ENCODE results near the gene DNAJC5G.
"Not testable (repeated sequence)": the region's sequence is repeated elsewhere in the genome, so short reads cannot be mapped to it uniquely, and the experiment has no call there.

Gene DNAJC5G

GRCh38 chr2:27312152-27312551 is 36.9 kb downstream of the DNAJC5G start:
- DNase-seq, result no peak

DNA sequence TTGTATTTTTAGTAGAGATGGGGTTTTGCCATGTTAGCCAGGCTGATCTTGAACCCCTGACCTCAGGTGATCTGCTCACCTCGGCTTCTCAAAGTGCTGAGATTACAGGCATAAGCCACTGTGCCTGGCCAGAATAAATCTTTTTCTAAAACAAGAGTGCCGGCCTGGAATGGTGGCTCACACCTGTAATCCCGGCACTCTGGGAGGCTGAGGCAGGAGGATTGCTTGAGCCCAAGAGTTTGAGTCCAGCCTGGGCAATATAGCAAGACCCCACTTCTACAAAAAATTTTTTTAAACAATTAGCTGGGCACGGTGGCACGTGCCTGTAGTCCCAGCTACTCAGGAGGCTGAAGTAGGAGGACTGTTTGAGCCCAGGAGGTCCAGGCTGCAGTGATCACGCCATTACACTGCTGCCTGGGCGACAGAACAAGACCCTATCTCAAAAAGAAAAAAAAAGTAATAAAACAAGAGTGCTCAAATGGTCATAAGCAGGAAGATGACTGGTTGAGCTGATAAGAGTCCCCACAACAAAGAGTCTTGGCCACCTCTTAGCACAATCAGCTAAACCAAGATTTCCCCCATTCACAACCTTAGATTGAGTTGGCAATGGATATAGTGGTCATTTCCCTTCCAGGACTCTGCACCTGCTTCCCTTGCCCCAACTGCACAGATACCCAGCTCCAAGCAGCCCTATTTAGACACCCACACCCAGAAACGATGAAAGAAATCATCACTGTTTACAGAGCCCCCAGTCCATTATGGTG is 38.8 kb downstream of the DNAJC5G start:
- no peak for DNase-seq

DNA sequence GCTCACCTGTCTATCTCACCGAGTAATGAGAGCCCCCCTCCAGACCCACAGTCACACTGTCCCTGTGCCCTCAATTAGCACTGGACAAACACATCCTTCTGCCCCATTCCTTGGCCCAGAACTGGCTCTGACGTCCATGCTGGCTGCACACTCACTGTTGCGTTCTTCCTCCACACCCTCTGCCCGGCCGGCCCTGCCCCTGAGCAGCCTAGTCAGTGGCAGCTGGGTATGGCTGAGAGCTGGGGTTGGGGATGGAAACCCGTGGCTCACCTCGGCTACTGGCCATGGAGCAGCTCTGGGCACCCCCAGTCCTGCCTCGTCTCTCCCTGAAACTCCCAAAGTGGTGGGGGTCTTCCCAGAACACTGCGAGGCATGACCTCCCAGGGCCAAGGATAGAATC is 39.5 kb downstream of the DNAJC5G start:
- DNase-seq, result no peak

GRCh38 chr2:27315122-27315521 is 39.9 kb downstream of the DNAJC5G start:
- no peak for DNase-seq

GRCh38 chr2:27316655-27317412 is 41.6 kb downstream of the DNAJC5G start:
- no peak for DNase-seq

DNA sequence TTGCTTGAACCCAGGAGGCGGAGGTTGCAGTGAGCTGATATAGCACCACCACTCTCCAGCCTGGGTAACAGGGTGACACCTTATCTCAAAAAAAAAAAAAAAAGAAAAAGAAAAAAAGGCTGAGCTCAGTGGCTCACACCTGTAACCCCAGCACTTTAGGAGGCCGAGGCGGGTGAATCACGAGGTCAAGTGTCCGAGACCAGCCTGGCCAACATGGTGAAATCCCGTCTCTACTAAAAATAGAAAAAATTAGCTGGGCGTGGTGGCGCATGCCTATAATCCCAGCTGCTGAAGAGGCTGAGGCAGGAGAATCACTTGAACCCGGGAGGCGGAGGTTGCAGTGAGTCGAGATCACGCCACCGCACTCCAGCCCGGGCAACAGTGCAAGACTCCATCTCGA is 44.6 kb downstream of the DNAJC5G start:
- not testable (repeated sequence) for DNase-seq

GRCh38 chr2:27320958-27321543 is 45.8 kb downstream of the DNAJC5G start:
- DNase-seq, result peak in 1 of 2 experiments; percentile 12

DNA sequence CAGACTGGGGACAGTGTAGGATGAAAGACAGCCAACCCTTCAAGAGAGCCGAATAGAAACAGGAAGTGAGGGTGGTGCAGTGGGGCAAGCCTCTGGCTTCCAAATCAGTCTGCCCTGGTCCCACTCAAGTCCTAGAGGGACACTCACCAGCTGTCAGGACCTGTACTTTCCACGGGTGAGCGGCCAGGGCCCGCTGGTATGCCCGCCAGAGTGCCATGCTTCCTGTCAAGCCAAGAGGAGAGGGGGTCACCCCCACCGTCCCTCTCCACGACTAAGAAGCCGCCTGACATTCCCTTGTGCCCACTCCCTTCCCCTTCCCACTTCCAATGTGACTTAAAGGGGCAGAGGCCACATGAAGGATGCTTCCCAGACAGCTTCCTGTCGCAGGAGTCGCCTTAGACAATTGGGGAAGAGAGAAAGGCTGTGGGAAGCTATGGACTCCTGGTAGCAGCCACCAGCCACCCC is 47.1 kb downstream of the DNAJC5G start:
- DNase-seq, result no peak

GRCh38 chr2:27322766-27323595 is 47.7 kb downstream of the DNAJC5G start, which contains the start of gene MPV17:
Gene MPV17, minus strand, starts transcription at chr2:27323097. Its CDS starts 580 bp downstream, at chr2:27322517.
- peak; percentile 78 to 93 for DNase-seq

DNA sequence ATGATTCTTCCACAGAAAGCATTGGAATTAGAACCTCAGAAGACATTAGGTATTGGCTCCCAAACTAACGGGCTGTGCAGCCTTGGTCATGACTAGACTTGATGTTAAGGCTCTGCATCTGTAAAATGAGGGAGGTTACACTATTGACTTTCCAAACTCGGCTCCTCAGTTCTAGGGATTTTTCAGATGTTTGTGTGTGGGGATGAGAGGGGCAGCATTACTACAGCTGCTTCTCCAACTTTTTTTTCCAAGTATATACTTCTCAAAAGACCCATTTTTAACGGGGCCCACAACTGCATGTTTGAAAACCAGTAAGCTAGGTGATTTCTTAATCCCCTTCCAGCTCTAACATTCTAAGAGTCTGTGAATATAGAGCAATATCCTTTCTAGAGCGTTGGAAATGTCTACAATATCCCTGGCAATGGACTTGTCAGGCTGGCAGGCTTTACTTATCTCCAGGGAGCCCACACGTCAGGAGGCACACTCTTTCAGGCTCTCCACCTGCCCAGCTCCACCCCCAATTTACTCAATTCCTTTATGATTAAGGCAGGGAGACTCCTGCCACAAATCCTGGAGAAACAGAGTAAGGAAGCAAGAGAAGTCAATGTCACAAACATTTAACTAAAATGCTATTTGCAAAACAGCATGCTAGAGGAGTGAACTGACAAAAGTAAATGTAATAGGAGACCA is 48.5 kb downstream of the DNAJC5G start:
- no peak for DNase-seq

- DNase-seq, result no peak
Measured at GRCh38 chr2:27324720-27325119, 49.5 kb downstream of the DNAJC5G start.
